ENCODE measurements around the gene EBP. TPM values are rescaled to one million over a fixed set of nuclear protein-coding genes. Genes with fewer than 3 reads are reported as not detected.

The EBP gene
- total and polyA plus RNA-seq, 9 of the 15 experiments (the other 6 are each of a cell fraction or from before 2014, with no cell fraction given): 228 to 987 (median 274) TPM

- TF ChIP-seq, protein P1, sequence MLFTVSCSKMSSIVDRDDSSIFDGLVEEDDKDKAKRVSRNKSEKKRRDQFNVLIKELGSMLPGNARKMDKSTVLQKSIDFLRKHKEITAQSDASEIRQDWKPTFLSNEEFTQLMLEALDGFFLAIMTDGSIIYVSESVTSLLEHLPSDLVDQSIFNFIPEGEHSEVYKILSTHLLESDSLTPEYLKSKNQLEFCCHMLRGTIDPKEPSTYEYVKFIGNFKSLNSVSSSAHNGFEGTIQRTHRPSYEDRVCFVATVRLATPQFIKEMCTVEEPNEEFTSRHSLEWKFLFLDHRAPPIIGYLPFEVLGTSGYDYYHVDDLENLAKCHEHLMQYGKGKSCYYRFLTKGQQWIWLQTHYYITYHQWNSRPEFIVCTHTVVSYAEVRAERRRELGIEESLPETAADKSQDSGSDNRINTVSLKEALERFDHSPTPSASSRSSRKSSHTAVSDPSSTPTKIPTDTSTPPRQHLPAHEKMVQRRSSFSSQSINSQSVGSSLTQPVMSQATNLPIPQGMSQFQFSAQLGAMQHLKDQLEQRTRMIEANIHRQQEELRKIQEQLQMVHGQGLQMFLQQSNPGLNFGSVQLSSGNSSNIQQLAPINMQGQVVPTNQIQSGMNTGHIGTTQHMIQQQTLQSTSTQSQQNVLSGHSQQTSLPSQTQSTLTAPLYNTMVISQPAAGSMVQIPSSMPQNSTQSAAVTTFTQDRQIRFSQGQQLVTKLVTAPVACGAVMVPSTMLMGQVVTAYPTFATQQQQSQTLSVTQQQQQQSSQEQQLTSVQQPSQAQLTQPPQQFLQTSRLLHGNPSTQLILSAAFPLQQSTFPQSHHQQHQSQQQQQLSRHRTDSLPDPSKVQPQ (CRISPR knock-in tag; IDR thresholded peaks at IDR 0.05; ENCODE audit: borderline replicate concordance): no peak
- TF ChIP-seq CTBP1 (IDR thresholded peaks at IDR 0.05; ENCODE audit: borderline replicate concordance): no peak; the same call in 1 of the 2 replicates
- no peak for TF ChIP-seq HEY1 (CRISPR knock-in tag; IDR thresholded peaks at IDR 0.05; ENCODE audit: borderline replicate concordance)
- no peak for TF ChIP-seq STAT5B (CRISPR knock-in tag; IDR thresholded peaks at IDR 0.05)
- TF ChIP-seq, protein P2, sequence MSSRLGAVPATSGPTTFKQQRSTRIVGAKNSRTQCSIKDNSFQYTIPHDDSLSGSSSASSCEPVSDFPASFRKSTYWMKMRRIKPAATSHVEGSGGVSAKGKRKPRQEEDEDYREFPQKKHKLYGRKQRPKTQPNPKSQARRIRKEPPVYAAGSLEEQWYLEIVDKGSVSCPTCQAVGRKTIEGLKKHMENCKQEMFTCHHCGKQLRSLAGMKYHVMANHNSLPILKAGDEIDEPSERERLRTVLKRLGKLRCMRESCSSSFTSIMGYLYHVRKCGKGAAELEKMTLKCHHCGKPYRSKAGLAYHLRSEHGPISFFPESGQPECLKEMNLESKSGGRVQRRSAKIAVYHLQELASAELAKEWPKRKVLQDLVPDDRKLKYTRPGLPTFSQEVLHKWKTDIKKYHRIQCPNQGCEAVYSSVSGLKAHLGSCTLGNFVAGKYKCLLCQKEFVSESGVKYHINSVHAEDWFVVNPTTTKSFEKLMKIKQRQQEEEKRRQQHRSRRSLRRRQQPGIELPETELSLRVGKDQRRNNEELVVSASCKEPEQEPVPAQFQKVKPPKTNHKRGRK (tag; IDR thresholded peaks at IDR 0.05): no peak
- peak; percentile 75; the same call in 1 of the 2 replicates for TF ChIP-seq TAF7 (tag; IDR thresholded peaks at IDR 0.05)
- no peak for TF ChIP-seq NCOA2 (IDR thresholded peaks at IDR 0.05; ENCODE audit: partially characterized antibody in 2 of 2)
- peak; percentile 90 for TF ChIP-seq NFRKB (IDR thresholded peaks at IDR 0.05; ENCODE audit: low read depth)
- no peak for TF ChIP-seq PPARD (CRISPR knock-in tag; IDR thresholded peaks at IDR 0.05)
- no peak for TF ChIP-seq E4F1 (CRISPR knock-in tag; IDR thresholded peaks at IDR 0.05; ENCODE audit: borderline replicate concordance)
- TF ChIP-seq ZNF766 (CRISPR knock-in tag; conservative IDR thresholded peaks at IDR 0.05): no peak
- TF ChIP-seq HDGF (IDR thresholded peaks at IDR 0.05): peak; percentile 72; the same call in 1 of the 2 replicates
- TF ChIP-seq NCOA1 (IDR thresholded peaks at IDR 0.05; ENCODE audit: low read depth): peak; percentile 92
- TF ChIP-seq MAX (CRISPR knock-in tag; IDR thresholded peaks at IDR 0.05): peak; percentile 98
- no peak for TF ChIP-seq ZNF347 (CRISPR knock-in tag; IDR thresholded peaks at IDR 0.05; ENCODE audit: low read depth)
- TF ChIP-seq EWSR1 (IDR thresholded peaks at IDR 0.05; ENCODE audit: borderline replicate concordance, low read depth, partially characterized antibody): no peak
Measured at GRCh38 chrX:48574270-48575266, 53.0 kb downstream of the EBP start, which contains the start of gene RBM3 (continued).
